HG03025 (cell line): ENCODE data around the gene PLAAT2.
"Not testable (repeated sequence)": the region's sequence is repeated elsewhere in the genome, so short reads cannot be mapped to it uniquely, and the experiment has no call there.

Experiments
- ATAC-seq: cut with Tn5 transposase; IDR thresholded peaks from one replicate; pipeline ENCODE4 v1.9.1; 2021; ENCODE audit warnings: mild to moderate bottlenecking, moderate library complexity; ENCODE audit not compliant: unreplicated experiment, low FRiP score

PLAAT2 gene

DNA sequence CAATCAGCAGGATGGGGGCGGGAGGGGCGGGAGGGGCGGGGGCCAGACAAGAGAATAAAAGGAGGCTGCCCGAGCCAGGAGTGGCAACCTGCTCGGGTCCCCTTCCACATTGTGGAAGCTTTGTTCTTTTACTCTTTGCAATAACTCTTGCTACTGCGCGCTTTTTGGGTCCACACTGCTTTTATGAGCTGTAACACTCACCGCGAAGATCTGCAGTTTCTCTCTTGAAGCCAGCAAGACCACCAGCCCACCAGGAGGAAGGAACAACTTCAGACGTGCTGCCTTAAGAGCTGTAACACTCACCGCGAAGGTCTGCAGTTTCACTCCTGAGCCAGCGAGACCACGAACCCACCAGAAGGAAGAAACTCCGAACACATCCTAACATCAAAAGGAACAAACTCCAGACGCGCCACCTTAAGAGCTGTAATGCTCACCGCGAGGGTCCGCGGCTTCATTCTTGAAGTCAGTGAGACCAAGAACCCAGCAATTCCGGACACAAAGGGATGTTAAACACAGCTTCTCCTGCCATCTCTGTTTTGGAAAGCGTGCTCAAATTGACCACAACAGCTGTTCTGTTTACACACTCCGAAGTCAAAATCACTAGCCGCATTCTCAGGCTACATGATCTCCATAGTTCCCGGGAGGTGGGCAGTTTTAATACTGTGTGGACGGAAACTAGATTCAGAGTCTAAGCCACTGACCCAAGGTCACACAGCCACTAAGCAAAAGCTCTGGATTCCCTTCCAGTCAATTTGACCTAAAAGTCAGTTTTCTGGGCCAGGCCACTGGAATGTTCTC, 11.9 kb downstream of the PLAAT2 start:
- ATAC-seq: no peak

DNA sequence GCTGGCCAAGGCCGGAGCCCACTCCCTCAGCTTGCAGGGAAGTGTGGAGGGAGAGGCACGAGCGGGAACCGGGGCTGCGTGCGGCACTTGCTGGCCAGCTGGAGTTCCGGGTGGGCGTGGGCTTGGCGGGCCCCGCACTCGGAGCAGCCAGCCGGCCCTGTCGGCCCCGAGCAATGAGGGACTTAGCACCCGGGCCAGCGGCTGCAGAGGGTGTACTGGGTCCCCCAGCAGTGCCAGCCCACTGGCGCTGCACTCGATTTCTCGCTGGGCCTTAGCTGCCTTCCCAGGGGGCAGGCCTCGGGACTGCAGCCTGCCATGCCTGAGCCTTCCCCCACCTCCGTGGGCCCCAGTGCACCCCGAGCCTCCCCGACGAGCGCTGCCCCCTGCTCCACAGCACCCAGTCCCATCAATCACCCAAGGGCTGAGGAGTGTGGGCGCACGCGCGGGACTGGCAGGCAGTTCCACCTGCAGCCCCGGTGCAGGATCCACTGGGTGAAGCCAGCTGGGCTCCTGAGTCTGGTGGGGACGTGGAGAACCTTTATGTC, 13.0 kb downstream of the PLAAT2 start:
- not testable (repeated sequence) for ATAC-seq

DNA sequence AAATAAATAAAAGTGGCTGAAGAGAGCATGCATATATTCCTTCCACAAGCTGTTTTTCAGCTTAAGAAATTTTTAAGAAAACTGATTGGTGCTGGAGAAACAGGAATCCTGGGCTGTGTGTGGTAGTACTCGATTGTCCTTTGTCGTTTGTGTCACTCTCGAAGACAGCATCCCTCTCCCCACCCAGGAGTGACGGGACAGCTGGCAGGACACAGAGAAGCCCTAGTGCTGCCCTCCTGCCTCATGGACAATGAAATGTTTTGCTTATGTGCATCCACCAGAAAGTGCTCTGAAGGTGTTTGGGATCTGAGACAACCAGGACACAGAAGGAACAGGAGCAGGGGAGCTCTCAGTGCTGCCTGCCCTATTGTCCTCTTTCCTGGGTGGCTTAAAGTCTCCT, 13.8 kb downstream of the PLAAT2 start:
- no peak for ATAC-seq

DNA sequence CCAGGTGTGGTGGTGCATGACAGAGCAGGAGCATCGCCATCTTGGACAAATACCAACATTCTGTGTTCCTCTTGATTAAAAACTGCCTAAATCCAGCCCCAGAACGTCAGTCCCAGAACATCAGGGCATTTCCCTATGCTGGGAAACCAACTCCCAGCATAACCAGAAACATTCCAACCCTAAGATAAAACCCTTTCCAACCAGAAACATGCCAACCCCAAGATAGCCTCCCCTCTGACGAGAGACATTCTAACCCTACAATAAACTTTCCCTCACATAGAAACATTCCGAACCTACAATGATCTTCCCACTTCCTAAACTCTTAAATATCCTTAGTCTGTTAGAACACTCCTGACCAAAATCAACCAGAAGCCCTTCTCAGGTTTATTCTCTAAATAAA, 15.0 kb downstream of the PLAAT2 start:
- no peak for ATAC-seq

DNA sequence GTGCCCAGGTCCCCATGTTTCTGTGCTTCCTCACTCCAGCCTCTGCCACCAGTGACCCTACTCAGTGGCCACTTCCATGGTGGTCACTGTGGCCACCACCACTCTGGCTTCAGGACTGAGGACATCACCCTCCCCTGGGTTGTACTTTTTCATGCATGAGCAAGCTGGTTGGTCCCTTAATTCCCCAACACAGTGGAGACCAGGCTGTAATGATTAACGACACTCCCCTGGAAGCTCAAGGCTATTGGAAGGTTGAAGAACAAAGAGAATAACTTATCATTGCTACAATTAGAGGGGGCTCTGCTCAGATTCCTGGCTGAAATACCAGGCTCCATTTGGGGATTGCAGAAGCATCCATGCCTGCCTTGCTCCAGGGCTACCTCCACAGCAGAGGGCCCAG, 16.1 kb downstream of the PLAAT2 start:
- no peak for ATAC-seq

DNA sequence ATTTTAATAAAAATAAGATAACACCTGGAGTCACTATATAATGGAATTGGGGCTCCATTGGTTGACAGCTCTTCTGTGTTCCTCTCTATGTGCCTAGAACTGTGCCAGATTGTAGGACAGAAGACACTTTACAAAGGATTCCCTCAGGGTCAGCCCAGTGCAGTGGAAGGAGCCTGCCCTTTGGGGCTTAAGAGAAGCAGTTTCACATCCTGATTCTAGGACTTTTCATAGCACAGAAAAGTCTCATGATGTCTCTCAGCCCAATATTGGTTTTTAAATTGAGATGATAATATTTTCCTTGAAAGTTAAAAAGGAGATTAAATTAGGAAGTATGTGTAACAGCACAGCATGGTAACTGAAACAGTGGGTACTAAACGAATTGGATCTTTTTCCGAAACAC, 19.5 kb downstream of the PLAAT2 start:
- ATAC-seq: no peak

DNA sequence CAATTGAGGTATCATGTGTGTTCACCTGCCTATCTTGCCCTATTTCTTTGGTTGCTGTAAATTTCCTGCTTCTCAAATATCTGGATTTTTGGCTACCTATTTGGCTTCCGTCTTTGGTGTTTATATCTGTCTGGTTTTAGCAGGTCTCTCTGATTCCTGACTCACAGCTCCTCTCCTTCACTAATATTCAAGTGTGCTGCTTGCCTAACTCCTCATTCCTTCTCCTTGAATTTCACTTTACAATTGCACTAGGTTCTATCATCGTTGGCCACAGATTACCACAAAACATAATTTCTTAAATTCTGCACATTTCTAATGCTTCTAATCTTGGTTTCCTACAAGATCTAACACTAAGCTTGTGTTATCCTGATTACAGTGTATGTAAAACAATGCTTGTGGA, 20.7 kb downstream of the PLAAT2 start:
- ATAC-seq: not testable (repeated sequence)

DNA sequence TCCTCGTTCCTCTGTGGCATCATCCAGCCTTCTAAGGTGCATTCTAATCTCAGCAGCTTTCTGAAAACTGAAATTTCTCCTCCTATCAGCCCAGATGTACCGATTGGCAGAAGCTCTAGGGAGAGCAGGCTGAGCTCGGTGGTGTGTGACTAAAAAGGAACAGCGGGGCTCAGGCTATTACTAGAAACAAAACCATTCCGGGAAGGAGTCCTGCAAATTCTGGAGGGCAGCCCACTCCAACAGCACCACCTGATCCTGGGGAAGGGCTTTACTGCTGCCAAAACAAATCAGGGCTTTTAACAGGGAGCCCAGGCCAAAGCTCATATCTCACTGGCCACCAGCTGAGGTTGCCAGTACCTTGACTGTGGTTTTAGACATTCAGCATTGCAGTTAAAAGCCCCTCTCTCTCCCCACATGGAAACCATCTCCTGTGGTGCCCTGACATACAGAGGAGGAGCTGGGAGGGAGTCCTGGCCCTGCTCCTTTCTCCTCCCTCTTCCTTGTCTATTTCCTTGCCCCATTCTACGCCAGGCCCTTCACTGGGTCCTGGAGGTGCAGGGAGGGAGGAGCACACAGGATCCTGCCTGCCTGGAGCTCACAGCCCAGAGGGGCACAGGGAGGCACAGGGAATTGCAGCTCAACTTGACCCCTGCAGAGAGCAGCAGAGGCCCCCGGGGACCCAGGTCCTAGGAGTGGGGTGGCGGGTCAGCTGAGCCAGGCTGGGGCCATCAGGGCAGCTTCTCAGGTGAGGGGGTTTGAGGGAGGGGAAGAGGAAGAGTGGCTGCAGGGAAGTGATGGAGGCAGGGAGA, 25.7 kb downstream of the PLAAT2 start:
- no peak for ATAC-seq

DNA sequence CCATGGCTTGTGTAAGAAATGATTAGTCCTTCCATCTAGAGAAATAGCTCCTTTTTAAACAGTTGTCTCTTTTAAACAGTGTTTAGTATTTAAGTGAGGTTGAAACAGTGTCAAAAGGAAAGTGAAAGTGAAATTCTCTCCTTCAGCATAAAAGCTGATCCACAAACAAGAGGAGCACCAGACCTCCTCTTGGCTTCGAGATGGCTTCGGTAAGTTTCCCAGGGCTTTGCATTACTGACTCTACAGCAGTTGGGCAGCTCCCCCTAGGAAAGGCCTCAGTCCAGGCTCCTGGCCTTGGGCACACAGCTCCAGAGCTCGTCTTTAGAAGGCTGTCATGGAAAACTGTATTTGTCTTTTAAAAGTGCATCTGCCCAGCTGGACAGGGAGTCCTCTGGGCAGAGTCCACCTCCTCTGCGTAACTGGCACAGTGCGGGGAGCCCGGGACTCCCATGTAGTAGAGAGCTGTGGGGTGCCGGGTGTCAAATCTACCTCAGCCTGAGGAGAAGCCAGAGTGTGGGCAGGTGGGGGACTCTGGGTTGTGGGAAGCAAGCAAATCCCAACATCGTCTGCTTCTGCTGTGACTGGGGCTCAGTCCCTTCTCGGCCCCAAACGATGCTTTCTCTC, 26.4 kb downstream of the PLAAT2 start, which contains the start of gene PLAAT4:
TSS of gene PLAAT4 (plus strand) at position 140 of the 624 bp plus-strand sequence. CDS start at position 201, 61 bp downstream.
- ATAC-seq: no peak

DNA sequence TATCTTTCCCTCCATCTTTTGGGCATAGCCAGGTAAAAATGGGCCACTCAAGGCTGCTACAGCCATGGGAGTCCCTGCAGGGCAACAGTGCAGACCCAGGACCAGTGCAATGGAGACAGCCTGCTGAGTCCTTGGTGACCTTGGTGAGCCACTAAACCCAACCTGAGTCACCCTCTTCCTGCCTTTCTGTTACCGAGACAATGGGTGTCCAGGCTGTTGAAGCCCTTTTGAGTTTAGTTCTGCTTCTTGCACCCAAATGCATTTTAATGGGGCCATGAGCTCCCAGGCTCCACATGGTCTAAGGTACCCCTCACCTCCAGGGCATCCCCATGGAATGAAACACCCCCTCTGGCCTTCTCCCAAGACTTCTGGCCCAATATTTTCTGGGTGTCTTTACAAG, 27.4 kb downstream of the PLAAT2 start:
- ATAC-seq: no peak

DNA sequence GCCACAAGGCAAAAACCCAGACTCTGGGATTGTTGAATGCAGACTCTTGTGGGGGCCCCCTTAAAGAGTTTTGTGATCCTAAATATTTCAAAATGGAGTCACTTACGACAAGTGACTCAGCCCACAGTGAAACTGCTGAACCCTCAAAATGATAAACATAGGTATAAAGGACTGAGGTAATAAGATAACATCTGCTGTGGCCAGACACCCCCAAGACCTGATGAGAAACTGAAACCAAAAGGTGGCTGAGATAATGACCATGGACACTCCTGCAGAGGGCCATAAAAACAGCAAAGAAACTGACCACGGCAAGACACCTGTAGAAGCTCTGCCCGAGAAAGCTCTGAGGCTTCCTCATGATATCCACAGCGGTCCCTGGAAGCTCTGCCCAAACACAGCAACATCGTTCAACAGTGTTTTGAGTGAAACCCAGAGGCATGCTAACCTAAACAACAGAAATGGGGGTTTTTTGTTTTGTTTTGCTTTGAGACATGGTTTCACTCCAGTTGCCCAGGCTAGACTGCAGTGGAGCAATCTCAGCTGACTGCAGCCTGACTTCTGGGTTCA, 28.2 kb downstream of the PLAAT2 start:
- no peak for ATAC-seq

DNA sequence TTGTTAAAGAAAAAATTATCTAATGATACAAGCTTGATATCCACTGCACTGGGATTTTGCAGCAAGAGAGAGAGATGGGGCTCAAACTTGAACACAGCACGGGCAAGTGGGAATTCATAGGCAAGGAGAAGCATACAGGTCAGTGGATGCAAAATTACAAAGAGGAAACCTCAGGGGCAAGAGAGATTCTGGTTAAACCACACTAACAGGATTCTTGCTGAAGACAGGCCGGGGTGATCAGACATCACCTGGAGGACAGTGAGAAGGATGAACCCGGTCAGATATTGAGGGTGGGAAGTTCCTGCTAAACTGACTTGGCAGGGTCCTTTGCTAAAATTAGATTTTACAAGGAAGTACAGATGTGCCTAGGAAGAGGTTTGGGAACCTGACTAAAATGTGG, 29.1 kb downstream of the PLAAT2 start:
- ATAC-seq: no peak

DNA sequence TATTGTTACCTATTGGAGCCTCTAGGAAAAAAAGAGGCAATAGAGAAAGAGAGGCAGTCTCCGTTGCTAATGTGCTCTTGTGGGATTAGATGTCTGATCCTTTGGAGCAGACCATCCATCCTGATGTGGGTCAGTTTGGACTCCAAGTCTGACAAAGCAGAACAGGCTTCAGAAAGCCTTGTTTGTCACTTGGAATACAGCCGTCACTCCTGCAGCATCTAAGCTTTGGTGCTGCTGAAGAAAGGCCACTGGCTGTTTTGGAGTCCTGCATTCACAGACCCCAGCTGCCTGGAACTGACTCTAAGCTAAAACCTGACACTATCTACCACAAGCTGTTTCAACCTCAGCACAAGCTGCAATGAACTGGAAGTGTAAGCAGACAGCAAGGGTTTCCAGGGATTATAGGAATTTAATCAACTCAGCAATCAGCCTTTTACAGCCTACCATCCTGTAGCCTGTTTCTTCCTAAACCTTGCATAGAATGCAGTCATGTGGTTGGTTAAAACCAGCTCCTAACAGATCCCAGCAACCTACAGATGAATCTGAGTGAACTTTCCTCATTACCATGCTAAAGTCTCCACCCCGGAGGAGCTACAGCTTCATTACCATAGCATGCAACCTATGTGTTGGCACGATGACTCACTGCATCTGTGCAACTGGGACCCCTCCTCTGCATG, 30.2 kb downstream of the PLAAT2 start:
- ATAC-seq: no peak

DNA sequence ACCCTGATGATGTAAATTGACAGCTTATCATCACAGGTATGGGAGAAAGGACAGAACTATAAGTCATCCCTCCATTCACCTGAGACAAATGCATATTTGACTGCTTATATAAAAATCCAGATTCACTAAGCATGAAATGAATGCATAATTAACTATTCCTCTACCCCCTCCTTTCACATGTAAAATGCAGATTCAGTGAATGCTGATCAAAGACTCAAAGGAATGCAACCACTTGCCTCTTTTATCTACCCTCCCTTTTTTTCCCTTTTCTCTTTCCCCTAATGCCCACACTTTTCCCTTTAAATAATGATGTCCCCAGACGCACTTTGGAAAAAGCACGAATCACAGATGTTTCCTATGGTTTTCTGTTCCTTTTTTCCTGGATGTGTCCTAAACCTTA, 31.1 kb downstream of the PLAAT2 start:
- ATAC-seq: no peak

DNA sequence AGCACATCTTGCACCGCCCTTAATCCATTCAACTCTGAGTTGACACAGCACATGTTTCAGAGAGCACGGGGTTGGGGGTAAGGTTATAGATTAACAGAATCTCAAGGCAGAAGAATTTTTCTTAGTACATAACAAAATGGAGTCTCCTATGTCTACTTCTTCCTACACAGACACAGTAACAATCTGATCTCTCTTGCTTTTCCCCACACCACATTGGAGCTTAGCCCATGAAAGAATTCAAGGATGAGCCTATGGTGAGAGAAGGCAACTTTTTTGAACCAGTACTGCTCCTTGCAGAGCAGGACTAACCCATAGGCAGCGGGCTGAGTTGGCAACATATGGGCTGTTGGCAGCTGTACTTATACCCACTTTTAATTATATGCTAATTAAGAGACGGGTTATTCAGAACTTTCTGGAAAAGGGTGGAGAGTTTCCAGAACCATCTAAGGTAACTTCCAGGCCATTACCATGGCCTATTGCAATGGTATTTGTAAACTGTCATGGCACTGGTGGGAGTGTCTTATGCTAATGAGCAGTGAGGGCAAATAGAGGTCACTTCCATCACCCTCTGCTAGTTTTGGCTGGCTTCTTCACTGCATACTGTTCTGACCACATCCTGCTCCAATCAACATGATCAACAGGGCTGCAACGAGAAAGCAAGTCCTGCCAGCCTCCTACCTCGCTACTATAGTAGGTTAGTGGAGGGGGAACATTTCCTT, 31.9 kb downstream of the PLAAT2 start:
- not testable (repeated sequence) for ATAC-seq

DNA sequence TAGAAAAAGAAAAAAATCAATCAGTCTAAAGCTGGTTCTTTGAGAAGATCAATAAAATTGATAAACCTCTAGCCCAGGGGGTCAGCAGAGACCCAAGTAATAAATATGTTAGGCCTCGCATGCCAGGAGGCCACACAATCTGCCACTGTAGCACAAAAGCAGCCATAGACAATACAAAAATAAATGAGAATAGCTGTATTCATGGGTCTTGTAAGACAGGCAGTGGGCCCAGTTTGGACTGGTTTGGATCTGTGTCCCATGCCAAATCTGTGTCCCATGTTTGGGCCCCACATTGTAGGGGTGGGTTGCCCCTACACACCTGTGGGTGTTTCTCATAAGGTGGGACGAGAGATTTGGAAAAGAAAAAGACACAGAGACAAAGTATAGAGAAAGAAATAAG, 33.2 kb downstream of the PLAAT2 start:
- ATAC-seq: no peak

DNA sequence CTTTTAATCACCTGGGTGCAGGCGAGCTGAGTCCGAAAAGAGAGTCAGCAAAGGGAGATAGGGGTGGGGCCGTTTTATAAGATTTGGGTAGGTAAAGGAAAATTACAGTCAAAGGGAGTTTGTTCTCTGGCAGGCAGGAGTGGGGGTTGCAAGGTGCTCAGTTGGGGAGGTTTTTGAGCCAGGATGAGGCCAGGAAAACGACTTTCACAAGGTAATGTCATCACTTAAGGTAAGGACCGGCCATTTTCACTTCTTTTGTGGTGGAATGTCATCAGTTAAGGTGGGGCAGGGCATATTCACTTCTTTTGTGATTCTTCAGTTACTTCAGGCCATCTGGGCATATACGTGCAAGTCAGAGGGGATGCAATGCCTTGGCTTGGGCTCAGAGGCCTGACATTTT, 33.8 kb downstream of the PLAAT2 start:
- ATAC-seq: not testable (repeated sequence)

DNA sequence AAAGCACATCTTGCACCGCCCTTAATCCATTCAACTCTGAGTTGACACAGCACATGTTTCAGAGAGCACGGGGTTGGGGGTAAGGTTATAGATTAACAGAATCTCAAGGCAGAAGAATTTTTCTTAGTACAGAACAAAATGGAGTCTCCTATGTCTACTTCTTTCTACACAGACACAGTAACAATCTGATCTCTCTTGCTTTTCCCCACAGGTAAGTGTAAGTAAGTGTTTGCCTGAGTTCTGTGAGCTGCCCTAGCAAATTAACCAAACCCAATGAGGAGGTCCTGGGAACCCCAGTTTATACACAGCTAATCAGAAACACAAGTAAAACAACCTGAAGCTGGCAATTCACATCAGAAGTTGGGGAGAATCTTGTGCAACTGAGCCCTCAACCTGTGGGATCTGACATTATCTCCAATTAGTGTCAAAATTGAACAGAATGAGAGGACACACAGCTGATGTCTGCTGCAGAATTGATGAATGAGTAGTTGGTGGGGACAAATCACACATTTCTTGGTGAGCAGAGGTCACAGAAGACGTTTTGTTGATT, 34.4 kb downstream of the PLAAT2 start:
- not testable (repeated sequence) for ATAC-seq

DNA sequence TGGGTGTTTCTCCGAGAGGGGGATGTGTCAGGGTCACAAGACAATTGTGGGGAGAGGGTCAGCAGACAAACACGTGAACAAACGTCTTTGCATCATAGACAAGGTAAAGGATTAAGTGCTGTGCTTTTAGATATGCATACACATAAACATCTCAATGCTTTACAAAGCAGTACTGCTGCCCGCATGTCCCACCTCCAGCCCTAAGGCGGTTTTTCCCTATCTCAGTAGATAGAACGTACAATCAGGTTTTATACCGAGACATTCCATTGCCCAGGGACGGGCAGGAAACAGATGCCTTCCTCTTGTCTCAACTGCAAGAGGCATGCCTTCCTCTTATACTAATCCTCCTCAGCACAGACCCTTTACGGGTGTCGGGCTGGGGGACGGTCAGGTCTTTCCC, 35.0 kb downstream of the PLAAT2 start:
- ATAC-seq: not testable (repeated sequence)
